Natural killer cell (primary cell): ENCODE measurements around the gene LIMS2. TPM values are rescaled to one million over a fixed set of nuclear protein-coding genes. Genes with fewer than 3 reads are reported as not detected.

Source experiments
- ATAC-seq, 3 donors: fragments of 150-1000 bp in 2 of 3; fragments of 200-7000 bp in 1 of 3; cut with Tn5 transposase; 1 replicate in 1 of 3; 2 replicates in 2 of 3; pipeline ENCODE4 v1.10.0; 2021; ENCODE audit warnings: mild to moderate bottlenecking in 2 of 3, moderate library complexity in 2 of 3
- DNase-seq, 2 donors: peaks; one replicate each; pipeline versions ENCODE4 v3.0.0 to v3.0.0-alpha.2; 2013 to 2021; ENCODE audit warnings: mixed read lengths in 1 of 2
- H3K27ac ChIP-seq: one replicate; pipeline ENCODE4 v1.5.1; 2013; ENCODE audit warnings: mild to moderate bottlenecking, low read length
- H3K27me3 ChIP-seq: one replicate; pipeline ENCODE4 v1.6.1; 2013; ENCODE audit warnings: low read length; ENCODE audit not compliant: control insufficient read depth, insufficient read depth
- H3K36me3 ChIP-seq: one replicate; pipeline ENCODE4 v1.6.1; 2013; ENCODE audit warnings: low read length; ENCODE audit not compliant: control insufficient read depth, insufficient read depth
- H3K4me1 ChIP-seq: one replicate; pipeline ENCODE4 v1.6.1; 2013; ENCODE audit warnings: low read length; ENCODE audit not compliant: control insufficient read depth, insufficient read depth
- H3K4me3 ChIP-seq: one replicate; pipeline ENCODE4 v1.5.1; 2013; ENCODE audit warnings: low read length
- H3K9me3 ChIP-seq: one replicate; pipeline ENCODE4 v1.6.1; 2013; ENCODE audit warnings: low read length; ENCODE audit not compliant: control insufficient read depth, insufficient read depth
- H3K27ac Mint-ChIP-seq, 2 donors: one replicate each; pipeline ENCODE4 v1.8.0; 2022; ENCODE audit warnings: mild to moderate bottlenecking in 2 of 2, mixed read lengths in 2 of 2, moderate library complexity in 1 of 2
- H3K27me3 Mint-ChIP-seq, 2 donors: one replicate each; pipeline ENCODE4 v1.8.0; 2022; ENCODE audit warnings: low read depth in 2 of 2, mixed read lengths in 2 of 2
- H3K36me3 Mint-ChIP-seq: one replicate; pipeline ENCODE4 v1.8.0; 2022; ENCODE audit warnings: mixed read lengths
- H3K4me1 Mint-ChIP-seq, 2 donors: one replicate each; pipeline ENCODE4 v1.8.0; 2022; ENCODE audit warnings: mixed read lengths in 2 of 2
- H3K4me3 Mint-ChIP-seq: one replicate; pipeline ENCODE4 v1.8.0; 2022; ENCODE audit warnings: mild to moderate bottlenecking, moderate library complexity, mixed read lengths
- H3K9me3 Mint-ChIP-seq, 2 donors: one replicate each; pipeline ENCODE4 v1.8.0; 2022; ENCODE audit warnings: mixed read lengths in 2 of 2
- WGBS: methylation state at CpG from one replicate; pipeline ENCODE4 v1.1.7; 2013; ENCODE audit warnings: missing lambda C conversion rate; ENCODE audit not compliant: insufficient coverage; 5-methylcytosine and 5-hydroxymethylcytosine counted together
- intact Hi-C: fragments of 100-400 bp; cut with micrococcal nuclease; formaldehyde crosslinking; loops from one replicate; pipeline ENCODE4 v1.14.2; 2022
- total RNA-seq, 4 donors: library from RNA; stranded (reverse); fragments of 120-200 nt in 1 of 4; gene quantifications; one replicate each; pipeline versions ENCODE4 v1.2.3 to v1.2.4, GENCODE V29; 2013 to 2022
- TF ChIP-seq, protein P1 (sequence below): fragments of 200-600 bp; IDR thresholded peaks from one replicate; pipeline ENCODE4 v1.8.0; 2022; ENCODE audit warnings: antibody characterized with exemption

The LIMS2 gene
- total RNA-seq, 3 donors from 2014 or later (not counting 1 experiment from before 2014, with no cell fraction given) = 0.15 to 0.16 TPM; not detected in 1

DNA sequence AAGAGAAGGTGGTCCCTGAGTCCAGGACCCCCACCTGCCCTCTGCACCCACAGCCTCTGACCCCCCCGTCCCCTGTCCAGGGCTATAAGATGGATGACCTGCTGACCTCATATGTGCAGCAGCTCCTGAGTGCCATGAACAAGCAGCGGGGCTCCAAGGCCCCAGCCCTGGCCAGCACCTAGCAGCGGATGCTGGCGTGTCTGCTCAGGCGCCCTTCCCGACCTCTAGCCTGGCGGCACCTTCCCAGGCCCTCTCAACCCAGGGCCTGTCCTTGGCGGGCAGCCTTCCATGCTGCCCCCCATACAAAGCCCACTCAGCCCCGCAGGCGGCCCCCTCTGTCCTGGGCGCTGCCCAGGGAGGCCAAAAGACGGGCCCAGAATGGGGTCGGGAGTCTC is 38.1 kb downstream of the LIMS2 start:
- no peak overlapping the region for H3K27ac ChIP-seq
- intact Hi-C loops = no loop called here

DNA sequence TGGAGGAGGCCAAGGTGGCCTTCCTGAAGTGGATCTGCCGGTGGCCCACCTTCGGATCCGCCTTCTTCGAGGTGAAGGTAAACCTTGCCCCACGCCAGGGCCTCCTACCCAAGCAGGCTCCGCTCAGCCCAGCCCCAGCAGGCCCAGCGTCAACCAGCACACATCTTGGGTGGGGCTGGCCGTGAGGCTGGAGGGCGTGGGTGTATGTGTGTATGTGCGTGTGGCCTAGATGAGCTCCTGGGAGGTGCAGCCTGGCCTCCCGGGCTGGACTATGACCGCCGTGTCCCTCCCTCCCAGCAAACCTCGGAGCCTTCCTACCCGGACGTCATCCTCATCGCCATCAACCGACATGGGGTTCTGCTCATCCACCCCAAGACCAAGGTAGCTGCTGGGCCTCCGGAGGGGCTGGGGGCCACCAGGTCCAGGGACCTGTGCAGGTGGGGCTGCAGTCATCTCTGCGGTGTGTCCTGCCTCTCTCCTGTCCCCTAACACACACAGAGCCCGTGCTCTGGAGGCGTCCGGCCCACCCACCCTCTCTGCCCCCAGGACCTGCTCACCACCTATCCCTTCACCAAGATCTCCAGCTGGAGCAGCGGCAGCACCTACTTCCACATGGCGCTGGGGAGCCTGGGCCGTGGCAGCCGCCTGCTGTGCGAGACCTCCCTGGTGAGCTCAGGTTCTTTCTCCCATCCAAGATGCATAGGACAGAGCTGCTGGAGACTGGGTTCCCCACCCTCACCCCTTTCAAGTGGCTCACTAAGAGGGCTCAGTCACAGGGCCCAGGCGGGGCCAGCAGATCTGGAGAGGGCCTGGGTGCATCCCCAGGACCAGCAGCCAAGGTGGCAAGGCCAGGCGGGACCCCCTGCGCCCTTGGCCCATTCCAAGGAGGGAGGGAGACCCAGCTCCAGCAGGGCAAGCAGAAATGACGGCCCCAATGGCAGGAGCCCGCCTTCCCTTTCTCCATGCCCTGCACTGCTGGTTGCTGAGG is 38.8 kb downstream of the LIMS2 start:
- peaks cover 0 to 5% of the 10 kb centered on the region in 2 donors for H3K4me1 Mint-ChIP-seq
- no peak overlapping the region for H3K27ac Mint-ChIP-seq
- TF ChIP-seq, protein P1, sequence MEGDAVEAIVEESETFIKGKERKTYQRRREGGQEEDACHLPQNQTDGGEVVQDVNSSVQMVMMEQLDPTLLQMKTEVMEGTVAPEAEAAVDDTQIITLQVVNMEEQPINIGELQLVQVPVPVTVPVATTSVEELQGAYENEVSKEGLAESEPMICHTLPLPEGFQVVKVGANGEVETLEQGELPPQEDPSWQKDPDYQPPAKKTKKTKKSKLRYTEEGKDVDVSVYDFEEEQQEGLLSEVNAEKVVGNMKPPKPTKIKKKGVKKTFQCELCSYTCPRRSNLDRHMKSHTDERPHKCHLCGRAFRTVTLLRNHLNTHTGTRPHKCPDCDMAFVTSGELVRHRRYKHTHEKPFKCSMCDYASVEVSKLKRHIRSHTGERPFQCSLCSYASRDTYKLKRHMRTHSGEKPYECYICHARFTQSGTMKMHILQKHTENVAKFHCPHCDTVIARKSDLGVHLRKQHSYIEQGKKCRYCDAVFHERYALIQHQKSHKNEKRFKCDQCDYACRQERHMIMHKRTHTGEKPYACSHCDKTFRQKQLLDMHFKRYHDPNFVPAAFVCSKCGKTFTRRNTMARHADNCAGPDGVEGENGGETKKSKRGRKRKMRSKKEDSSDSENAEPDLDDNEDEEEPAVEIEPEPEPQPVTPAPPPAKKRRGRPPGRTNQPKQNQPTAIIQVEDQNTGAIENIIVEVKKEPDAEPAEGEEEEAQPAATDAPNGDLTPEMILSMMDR = no peak
- no peaks in the 10 kb centered on the region for H3K36me3 ChIP-seq
- H3K4me1 ChIP-seq = peaks cover 81% of the 10 kb centered on the region
- no peaks in the 10 kb centered on the region for H3K36me3 Mint-ChIP-seq
- ATAC-seq = no peak
- no peak overlapping the region for H3K4me3 Mint-ChIP-seq
- H3K27me3 Mint-ChIP-seq = no peaks in the 10 kb centered on the region
- no peaks in the 10 kb centered on the region for H3K27me3 ChIP-seq
- no peak overlapping the region for H3K4me3 ChIP-seq
- H3K27ac ChIP-seq = no peak overlapping the region
- DNase-seq = no peak
- 93% methylated on average over 33 of the region's 33 CpGs for WGBS
- intact Hi-C loops = no loop called here
- H3K9me3 ChIP-seq = no peaks in the 10 kb centered on the region
- H3K9me3 Mint-ChIP-seq = no peaks in the 10 kb centered on the region

More for the DNA sequence above, 38.1 kb downstream of the LIMS2 start:
- 80% methylated on average over 13 of the region's 13 CpGs for WGBS
- ATAC-seq = no peak
- Mint-ChIP-seq H3K27me3 (no peaks in the 10 kb centered on the region), H3K4me1 (peaks cover 0 to 5% of the 10 kb centered on the region in 2 donors), H3K27ac (no peak overlapping the region), H3K36me3 (no peaks in the 10 kb centered on the region), H3K4me3 (no peak overlapping the region), H3K9me3 (no peaks in the 10 kb centered on the region)
- Histone ChIP-seq H3K36me3 (no peaks in the 10 kb centered on the region), H3K9me3 (no peaks in the 10 kb centered on the region), H3K4me1 (peaks cover 81% of the 10 kb centered on the region), H3K27me3 (no peaks in the 10 kb centered on the region), H3K4me3 (no peak overlapping the region)
- no peak for DNase-seq
- TF ChIP-seq, protein P1 = no peak

DNA sequence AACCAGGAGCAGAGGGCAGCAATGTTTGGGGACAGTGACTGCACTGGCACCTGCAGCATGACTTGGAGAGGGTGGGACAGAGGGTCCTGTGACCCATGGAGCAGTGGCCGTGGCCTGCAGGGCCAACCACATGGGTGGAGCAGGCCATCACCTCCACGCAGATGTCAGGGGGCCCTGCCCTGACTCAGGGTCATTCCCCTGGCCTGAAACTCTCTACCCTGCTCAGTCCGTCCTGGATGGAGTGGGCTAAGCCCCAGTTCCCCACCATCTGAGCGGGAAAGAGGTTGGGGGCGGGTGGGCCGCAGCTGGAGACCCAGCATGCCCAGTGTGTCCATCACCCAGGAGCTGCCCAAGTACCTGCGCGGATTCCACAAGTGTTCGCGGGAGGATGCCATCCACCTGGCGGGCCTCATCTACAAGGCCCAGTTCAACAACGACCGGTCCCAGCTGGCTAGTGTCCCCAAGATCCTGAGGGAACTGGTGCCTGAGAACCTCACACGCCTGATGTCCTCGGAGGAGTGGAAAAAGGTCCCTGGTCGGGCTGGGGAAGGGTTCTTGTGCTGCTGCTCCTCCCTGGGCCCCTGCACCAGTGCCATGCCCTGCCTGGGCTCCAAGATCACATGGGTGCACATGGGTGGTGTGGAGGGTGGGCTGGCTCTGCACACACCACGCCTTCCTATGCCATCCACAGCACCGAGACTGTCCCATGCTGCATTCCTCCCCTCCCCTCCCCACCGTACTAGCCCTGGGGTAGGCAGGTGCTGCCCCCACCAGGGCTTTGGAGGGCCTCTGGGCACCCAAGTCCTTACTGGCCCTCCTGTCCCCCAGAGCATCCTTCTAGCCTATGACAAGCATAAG is 39.7 kb downstream of the LIMS2 start:
- no peak overlapping the region for H3K27ac Mint-ChIP-seq
- Histone ChIP-seq H3K4me3 (no peak overlapping the region), H3K27me3 (no peaks in the 10 kb centered on the region), H3K9me3 (no peaks in the 10 kb centered on the region), H3K36me3 (no peaks in the 10 kb centered on the region), H3K27ac (no peak overlapping the region), H3K4me1 (peaks cover 86% of the 10 kb centered on the region)
- peaks cover 0 to 5% of the 10 kb centered on the region in 2 donors for H3K4me1 Mint-ChIP-seq
- no peak for ATAC-seq
- no peak overlapping the region for H3K4me3 Mint-ChIP-seq
- no peak for DNase-seq
- H3K27me3 Mint-ChIP-seq = no peaks in the 10 kb centered on the region
- no peaks in the 10 kb centered on the region for H3K36me3 Mint-ChIP-seq
- intact Hi-C loops = no loop called here
- 92% methylated on average over 19 of the region's 19 CpGs for WGBS
- H3K9me3 Mint-ChIP-seq = no peaks in the 10 kb centered on the region
- TF ChIP-seq, protein P1 = no peak
